ENCODE results near the gene CPEB4. TPM values are rescaled to one million over a fixed set of nuclear protein-coding genes. Genes with fewer than 3 reads are reported as not detected.

Gene CPEB4
- total RNA-seq, 1 experiment from 2014 or later = 27.7 TPM

- BruUV-seq (replicated peaks) = no TSS peak
- no peak overlapping the region for H3K4me3 ChIP-seq (ENCODE audit: low read depth in 2 of 2, low read length in 2 of 2)
- DNase-seq (ENCODE audit: low read depth, low spot score) (no peak), ATAC-seq (no peak)
- TF ChIP-seq POLR2AphosphoS5 (IDR thresholded peaks at IDR 0.05; ENCODE audit: low read depth, low read length) = no peak
- POLR2A ChIA-PET = no interaction called here
- H3K27ac ChIP-seq (ENCODE audit: low read length) = no peak overlapping the region
- intact Hi-C loops (cut with micrococcal nuclease; ENCODE audit: unreplicated experiment) = no loop called here
- H3K4me1 ChIP-seq (ENCODE audit: control insufficient read depth, insufficient read depth, low read length) = peaks cover 3% of the 10 kb centered on the region; the same call in 1 of the 2 replicates
- no peaks in the 10 kb centered on the region for H3K9me3 ChIP-seq (ENCODE audit: control insufficient read depth, insufficient read depth, low read depth, low read length)
- in situ Hi-C loops (cut with HindIII; ENCODE audit: low pct_unique_long_range_greater_than_20kb, low sequenced_read_pairs) = no loop called here
- CTCF ChIA-PET = no interaction called here
- no peaks in the 10 kb centered on the region for H3K27me3 ChIP-seq (ENCODE audit: control insufficient read depth, insufficient read depth, low read length)
- no peaks in the 10 kb centered on the region for H3K36me3 ChIP-seq (ENCODE audit: control insufficient read depth, insufficient read depth, low read length)
Observed at GRCh38 chr5:173904151-173904550, 16.0 kb downstream of the CPEB4 start.

- Histone ChIP-seq H3K4me3 (ENCODE audit: low read depth in 2 of 2, low read length in 2 of 2) (no peak overlapping the region), H3K4me1 (ENCODE audit: control insufficient read depth, insufficient read depth, low read length) (peaks cover 3% of the 10 kb centered on the region; the same call in 1 of the 2 replicates), H3K9me3 (ENCODE audit: control insufficient read depth, insufficient read depth, low read depth, low read length) (no peaks in the 10 kb centered on the region), H3K36me3 (ENCODE audit: control insufficient read depth, insufficient read depth, low read length) (no peaks in the 10 kb centered on the region), H3K27me3 (ENCODE audit: control insufficient read depth, insufficient read depth, low read length) (no peaks in the 10 kb centered on the region), H3K27ac (ENCODE audit: low read length) (no peak overlapping the region)
- no peak for DNase-seq (ENCODE audit: low read depth, low spot score)
- no peak for ATAC-seq
- intact Hi-C loops (cut with micrococcal nuclease; ENCODE audit: unreplicated experiment) (no loop called here), in situ Hi-C loops (cut with HindIII; ENCODE audit: low pct_unique_long_range_greater_than_20kb, low sequenced_read_pairs) (no loop called here)
- ChIA-PET CTCF (no interaction called here), POLR2A (no interaction called here)
- TF ChIP-seq POLR2AphosphoS5 (IDR thresholded peaks at IDR 0.05; ENCODE audit: low read depth, low read length) (no peak), CTCF (IDR thresholded peaks at IDR 0.05) (no peak), SIN3A (IDR thresholded peaks at IDR 0.05; ENCODE audit: borderline replicate concordance, insufficient read depth, low read depth, low read length) (no peak), TCF7L2 (IDR thresholded peaks at IDR 0.05; ENCODE audit: low read depth, low read length) (no peak)
- TF ChIP-seq, protein P1, sequence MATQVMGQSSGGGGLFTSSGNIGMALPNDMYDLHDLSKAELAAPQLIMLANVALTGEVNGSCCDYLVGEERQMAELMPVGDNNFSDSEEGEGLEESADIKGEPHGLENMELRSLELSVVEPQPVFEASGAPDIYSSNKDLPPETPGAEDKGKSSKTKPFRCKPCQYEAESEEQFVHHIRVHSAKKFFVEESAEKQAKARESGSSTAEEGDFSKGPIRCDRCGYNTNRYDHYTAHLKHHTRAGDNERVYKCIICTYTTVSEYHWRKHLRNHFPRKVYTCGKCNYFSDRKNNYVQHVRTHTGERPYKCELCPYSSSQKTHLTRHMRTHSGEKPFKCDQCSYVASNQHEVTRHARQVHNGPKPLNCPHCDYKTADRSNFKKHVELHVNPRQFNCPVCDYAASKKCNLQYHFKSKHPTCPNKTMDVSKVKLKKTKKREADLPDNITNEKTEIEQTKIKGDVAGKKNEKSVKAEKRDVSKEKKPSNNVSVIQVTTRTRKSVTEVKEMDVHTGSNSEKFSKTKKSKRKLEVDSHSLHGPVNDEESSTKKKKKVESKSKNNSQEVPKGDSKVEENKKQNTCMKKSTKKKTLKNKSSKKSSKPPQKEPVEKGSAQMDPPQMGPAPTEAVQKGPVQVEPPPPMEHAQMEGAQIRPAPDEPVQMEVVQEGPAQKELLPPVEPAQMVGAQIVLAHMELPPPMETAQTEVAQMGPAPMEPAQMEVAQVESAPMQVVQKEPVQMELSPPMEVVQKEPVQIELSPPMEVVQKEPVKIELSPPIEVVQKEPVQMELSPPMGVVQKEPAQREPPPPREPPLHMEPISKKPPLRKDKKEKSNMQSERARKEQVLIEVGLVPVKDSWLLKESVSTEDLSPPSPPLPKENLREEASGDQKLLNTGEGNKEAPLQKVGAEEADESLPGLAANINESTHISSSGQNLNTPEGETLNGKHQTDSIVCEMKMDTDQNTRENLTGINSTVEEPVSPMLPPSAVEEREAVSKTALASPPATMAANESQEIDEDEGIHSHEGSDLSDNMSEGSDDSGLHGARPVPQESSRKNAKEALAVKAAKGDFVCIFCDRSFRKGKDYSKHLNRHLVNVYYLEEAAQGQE (IDR thresholded peaks at IDR 0.05; ENCODE audit: insufficient read depth in 1 of 2, low read depth in 2 of 2, low read length in 1 of 2) = no peak
- BruUV-seq (replicated peaks) = no TSS peak
Observed at GRCh38 chr5:173907284-173907683, 19.1 kb downstream of the CPEB4 start.

DNA sequence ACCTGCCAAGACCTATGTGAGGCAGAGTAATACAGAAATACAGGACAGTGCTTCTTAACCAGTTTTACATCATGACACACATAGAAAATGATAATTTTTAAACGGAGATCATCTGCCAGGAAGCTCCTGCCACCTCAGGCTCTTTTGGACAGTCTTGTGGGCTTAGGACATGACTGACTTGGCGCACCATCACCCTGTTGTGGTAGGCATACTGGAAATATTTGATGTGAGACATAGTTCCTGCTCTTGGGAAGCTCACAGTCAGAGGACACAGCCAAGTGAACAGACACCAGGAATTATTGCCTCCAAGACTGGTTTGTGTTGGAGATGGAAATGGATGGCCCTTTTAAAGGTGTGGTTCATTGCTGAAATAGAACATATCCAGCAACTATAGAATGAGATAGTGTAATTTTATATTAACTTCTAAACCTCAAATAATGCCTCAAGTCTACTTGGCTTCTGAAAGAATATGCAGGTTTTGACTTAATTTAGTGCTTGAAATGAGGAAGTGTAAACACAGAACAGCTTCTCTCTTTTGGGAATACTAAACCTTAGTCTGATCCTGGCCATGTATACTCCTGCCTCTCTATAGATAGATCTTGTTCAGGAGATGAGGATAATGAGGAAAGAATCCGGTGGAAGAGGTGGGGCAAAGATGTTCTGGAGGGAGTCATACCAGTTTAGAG, 19.7 kb downstream of the CPEB4 start:
- intact Hi-C loops (cut with micrococcal nuclease; ENCODE audit: unreplicated experiment) = no loop called here
- CTCF ChIA-PET = no interaction called here
- no peaks in the 10 kb centered on the region for H3K36me3 ChIP-seq (ENCODE audit: control insufficient read depth, insufficient read depth, low read length)
- ATAC-seq = no peak
- H3K4me1 ChIP-seq (ENCODE audit: control insufficient read depth, insufficient read depth, low read length) = no peaks in the 10 kb centered on the region
- no peaks in the 10 kb centered on the region for H3K27me3 ChIP-seq (ENCODE audit: control insufficient read depth, insufficient read depth, low read length)
- POLR2A ChIA-PET = interaction anchor here (0.6 kb wide), 1 partner anchor 293 kb away, joined by 21 read pairs; no protein-coding TSS in a partner anchor
- in situ Hi-C loops (cut with HindIII; ENCODE audit: low pct_unique_long_range_greater_than_20kb, low sequenced_read_pairs) = no loop called here
- TF ChIP-seq, protein P1 (IDR thresholded peaks at IDR 0.05; ENCODE audit: insufficient read depth in 1 of 2, low read depth in 2 of 2, low read length in 1 of 2) = no peak
- TF ChIP-seq CTCF (IDR thresholded peaks at IDR 0.05) (no peak), TCF7L2 (IDR thresholded peaks at IDR 0.05; ENCODE audit: low read depth, low read length) (no peak), SIN3A (IDR thresholded peaks at IDR 0.05; ENCODE audit: borderline replicate concordance, insufficient read depth, low read depth, low read length) (no peak), POLR2AphosphoS5 (IDR thresholded peaks at IDR 0.05; ENCODE audit: low read depth, low read length) (no peak)
- no peaks in the 10 kb centered on the region for H3K9me3 ChIP-seq (ENCODE audit: control insufficient read depth, insufficient read depth, low read depth, low read length)
- no peak overlapping the region for H3K27ac ChIP-seq (ENCODE audit: low read length)
- DNase-seq (ENCODE audit: low read depth, low spot score) = no peak
- no TSS peak for BruUV-seq (replicated peaks)
- no peak overlapping the region for H3K4me3 ChIP-seq (ENCODE audit: low read depth in 2 of 2, low read length in 2 of 2)

Measured in Panc1 (cell line).